GM19324 (cell line): Measurements from ENCODE around the gene DHX58.

Source experiments
- ATAC-seq: cut with Tn5 transposase; IDR thresholded peaks from one replicate; pipeline ENCODE4 v1.9.1; 2021; ENCODE audit warnings: mild to moderate bottlenecking, moderate library complexity; ENCODE audit not compliant: unreplicated experiment, low FRiP score

DHX58 gene

DNA sequence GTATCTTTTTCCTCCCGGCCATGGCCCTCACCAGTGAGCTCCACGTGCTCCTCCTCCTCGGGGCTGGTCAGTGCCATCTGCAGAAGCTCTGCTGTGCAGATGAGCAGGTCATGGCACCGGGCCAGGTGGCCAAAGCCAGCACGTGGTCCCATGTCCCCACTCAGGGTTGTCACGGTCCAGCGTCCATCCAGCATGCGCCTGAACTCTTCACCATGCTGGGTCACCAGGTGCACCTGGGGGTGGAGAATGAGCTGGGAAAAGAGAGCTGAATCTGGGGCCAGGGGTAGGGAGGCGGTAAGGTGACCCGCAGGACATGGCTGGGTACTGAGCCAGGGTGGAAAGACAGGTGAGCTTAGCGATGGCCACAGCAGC, 1.3 kb downstream of the DHX58 start:
- no peak for ATAC-seq

DNA sequence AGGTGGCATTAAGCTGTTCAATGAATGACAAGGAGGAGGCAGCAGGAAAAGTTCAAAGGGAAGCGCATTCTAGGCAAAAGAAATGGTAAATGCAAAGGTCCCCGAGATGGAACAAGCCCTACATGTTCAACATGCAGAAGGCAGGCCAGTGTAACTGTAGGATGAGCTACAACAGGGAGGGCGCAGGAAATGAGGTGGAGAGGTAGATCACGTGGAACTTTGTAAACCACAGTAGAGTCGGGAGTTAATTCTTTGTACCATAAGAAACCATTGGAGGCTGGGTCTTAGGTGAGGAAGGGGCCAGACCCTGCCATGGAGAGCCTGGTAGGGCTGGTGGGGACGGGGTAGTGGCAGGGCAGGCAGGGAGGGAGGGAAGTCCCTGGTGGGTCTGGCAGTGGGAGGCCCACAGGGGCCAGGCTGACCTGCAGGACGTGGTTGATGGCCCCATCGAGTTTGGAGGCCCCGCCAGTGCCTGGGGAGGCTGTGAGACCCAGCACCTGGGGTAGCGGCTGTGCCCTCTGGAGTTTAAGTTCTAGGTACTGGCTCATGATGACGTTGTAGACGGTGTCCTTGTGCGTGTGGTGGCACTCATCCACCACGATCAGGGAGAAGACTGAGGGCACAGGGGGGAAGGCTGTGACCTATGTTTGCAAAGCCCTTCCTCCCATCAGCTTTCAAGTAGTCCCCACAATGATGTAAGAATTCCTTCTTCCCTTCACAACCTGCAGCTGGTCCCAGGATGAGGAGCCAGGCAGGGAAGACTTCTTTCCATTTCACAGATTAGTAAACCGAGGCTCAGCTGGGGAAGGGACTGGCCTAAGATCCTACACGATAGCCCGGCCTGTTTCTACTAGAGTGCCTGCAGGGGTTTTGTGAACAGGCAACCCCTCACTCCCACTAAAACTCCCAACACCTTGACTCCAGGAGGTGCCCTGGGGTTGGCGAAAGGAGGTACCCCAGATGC, 1.9 kb downstream of the DHX58 start:
- ATAC-seq: no peak

DNA sequence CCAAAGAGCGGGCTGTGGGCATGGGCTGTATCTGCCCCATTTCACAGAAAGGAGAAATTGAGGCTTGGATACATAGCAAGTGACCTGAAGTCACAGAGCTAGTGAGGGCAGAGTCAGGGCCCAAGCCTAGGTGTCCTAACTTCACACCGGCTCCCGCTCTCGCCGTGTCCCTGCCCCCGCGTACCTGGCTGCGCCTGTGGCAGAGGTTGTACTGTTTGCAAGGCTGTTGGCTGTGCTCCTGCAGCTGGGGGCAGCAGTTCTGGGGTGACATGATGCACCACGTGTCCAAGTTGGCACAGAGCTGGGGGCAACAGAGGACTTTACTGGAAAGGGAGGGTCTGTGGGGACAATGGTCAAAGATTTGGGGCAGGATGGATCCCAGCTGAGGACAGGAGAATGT, 3.4 kb downstream of the DHX58 start:
- no peak for ATAC-seq

DNA sequence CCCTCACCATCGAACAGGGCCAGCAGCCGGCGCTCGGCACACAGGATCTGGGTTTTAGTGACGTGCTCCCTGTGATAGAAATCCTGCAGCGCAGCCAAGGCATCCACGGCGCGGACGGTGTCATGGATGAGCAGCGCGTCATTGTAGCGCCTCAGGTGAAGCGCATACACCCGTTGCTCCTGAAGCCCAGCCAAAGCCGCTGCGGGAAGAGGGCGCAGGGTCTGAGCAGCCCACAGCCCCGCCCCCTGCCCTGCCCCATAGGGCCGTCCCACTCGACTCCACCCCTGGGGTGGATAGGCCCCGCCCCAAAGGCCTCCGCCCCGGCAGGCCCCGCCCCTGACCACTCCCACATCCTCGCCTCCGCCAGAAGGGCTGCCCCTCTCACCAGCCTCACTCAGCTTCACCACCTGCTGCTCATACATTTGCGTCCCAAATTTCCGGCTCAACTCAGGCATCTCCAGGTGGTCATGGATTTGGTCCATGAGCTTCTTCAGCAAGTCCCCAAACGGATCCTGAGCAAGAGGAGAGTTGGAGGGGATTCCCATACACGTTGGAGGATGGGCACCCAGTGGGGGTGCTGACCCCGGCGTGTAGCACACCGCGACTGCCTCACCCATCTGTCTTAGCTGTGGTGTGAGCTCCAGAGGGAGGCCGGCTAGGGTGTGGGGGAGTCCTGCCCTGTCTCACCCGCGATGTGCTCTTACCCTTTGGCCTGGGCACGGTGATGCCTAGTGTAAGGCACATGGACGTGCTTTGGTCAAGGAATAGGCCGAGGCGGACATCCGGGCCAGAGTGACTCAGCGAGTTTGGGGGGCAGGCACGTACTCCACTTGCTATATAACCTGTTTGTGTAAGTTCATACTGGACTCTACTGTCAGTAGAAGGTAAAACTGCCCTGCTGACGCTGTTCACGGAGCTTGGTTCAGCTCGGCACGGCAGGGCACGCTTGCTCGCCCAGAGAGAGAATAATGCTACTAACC, 4.6 kb downstream of the DHX58 start:
- ATAC-seq: no peak

DNA sequence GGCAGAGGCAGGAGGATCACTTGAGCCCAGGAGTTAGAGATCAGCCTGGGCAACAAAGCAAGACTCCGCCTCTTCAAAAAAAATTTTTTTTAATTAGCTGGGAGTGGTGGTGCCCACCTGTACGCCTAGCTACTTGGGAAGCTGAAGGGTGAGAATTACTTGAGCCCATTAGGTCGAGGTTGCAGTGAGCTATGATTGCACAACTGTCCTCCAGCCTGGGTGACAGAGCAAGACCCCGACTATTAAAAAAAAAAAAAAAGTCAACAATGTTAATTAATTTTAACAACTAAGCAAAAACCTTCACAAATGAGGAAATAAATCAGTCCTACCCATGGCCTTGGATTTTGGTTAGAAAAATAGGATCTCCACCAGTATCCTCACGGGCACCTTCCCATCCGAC, 5.4 kb downstream of the DHX58 start:
- ATAC-seq: no peak

DNA sequence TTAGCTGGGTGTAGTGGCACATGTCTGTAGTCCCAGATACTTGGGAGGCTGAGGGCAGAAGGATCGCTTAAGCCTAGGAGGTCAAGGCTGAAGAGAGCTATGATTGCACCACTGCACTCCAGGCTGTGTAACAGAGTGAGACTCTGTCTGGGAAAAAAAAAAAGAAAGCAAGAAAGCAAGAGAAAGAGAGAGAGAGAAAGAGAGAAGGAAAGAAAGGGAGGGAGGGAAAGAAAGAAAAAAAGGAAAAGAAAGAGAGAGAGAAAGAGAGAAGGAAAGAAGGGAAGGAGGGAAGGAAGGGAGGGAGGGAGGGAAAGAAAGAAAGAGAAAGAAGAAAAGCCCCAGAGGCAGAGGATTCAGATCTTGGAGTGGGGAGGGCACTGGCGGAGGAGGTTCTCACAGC, 6.5 kb downstream of the DHX58 start:
- no peak for ATAC-seq

DNA sequence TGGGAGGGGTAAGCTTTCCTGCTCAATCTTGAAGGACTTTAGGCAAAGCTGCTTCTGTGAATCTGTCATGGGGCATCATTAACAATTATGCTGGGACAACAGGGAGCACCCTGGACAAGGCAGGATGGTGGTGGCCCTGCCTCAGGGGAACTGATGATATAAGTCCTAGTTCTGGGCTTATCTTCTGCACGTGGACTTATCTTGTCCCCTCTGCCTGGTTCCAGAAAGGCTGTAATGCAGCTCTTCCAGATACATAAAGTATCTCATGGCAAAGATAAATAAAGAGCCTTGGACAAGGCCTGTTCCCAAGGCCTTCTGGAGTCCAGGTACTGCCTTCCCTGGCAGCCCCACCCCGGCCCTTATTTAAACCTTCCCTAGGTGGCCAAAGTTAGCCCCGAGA, 8.2 kb downstream of the DHX58 start:
- no peak for ATAC-seq

DNA sequence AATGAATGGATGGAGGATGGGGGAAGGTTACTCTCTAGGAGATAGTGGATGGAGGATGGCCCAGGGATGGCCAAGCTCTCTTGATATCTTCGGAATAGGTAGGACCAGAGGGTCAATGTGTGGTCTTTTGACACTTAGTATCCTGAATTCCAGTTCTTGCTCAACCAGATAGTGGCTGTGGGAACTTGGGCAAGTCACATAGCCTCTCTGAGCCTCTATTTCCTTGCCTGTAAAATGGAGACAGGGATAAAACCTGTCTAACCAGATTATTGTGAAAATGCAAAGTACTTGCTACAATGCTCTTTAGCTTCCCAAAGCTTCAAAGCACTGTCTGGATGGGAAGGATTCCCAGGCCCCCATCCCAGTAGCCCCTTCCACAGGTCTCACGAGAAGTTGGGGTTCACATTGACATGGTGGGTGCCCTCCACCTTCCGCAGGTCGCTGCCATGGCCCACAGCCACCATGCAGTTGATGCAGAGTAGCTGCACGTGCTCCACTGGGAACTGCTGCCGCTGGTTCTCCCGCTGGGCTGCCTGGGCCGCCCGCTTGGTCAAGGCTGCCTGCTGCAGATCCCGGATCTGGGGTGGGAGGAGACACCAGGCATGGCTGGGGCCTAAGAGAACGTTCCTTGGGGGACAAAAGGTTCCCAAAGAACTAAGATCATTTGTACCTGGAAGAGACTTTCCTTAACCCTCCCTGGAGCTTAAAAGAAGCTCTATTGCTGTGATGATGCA, 9.1 kb downstream of the DHX58 start:
- ATAC-seq: no peak

DNA sequence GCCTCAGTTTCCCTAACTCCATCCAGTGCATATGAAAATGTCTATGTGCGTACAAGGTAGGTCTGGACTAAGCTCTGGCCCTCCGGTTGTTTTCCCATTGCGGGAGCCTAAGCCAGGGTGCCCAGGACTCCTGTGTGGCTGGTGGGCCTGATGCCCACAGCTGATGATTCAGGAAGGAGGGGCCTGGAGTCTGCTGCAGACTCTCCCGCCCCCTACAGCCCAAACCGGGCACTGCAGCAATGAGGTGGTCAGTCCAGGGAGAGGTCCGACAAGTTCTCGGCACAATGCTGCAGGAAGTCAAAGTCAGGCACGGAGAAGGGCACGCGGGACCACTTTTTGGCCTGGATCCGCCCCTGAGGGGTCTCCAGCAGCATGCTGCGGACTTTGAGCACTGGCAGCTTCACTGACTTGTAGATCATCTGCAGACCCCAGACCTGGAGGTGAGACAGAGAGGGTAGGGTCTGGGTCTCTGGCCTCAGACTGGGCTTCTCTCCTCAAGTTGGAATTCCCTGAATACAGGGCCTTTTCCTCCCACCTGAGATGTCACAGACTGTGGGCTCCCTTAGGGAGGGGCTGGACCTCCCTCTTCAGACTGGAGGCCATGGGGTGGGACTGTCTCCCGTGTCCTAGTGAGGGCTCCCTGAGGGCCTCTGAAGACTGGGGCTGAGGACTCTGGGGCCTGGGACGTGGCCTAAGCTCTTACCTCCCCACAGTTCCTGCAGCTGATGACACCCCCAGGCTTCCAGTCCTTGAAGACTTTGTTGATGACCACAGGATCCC, 10.8 kb downstream of the DHX58 start:
- no peak for ATAC-seq

DNA sequence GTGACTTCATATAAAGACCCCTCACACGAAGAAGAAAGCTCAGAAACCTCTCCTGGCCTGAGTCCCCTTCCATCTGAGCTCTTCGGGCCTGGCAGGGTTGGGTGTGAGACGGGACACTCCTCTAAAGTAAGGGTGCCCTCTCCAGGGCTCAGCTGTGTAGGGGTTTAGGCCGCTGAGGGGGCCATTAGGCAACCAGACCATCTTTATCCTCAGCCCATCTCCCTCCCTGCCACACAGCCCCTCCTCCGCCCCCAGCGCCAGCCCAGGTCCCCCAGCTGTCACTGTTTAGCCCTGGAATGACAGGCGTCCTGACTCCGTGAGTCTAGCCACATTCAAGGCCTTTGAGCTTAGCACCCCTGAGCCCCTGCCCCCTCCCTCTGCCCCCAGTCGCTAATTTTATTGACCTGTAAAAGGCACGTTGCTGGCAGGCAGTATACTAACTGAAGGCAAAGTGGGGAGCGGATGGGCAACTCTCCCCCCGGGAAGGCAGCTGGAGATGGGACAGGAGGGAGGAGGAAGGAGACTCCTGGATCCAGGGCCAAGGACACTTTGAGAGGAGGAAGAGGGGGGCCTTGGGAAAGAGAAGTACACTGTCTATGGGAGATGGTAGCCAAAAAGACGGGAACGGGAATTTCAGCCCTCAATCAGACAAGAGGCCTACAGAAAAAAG, 13.6 kb downstream of the DHX58 start:
- ATAC-seq: no peak

DNA sequence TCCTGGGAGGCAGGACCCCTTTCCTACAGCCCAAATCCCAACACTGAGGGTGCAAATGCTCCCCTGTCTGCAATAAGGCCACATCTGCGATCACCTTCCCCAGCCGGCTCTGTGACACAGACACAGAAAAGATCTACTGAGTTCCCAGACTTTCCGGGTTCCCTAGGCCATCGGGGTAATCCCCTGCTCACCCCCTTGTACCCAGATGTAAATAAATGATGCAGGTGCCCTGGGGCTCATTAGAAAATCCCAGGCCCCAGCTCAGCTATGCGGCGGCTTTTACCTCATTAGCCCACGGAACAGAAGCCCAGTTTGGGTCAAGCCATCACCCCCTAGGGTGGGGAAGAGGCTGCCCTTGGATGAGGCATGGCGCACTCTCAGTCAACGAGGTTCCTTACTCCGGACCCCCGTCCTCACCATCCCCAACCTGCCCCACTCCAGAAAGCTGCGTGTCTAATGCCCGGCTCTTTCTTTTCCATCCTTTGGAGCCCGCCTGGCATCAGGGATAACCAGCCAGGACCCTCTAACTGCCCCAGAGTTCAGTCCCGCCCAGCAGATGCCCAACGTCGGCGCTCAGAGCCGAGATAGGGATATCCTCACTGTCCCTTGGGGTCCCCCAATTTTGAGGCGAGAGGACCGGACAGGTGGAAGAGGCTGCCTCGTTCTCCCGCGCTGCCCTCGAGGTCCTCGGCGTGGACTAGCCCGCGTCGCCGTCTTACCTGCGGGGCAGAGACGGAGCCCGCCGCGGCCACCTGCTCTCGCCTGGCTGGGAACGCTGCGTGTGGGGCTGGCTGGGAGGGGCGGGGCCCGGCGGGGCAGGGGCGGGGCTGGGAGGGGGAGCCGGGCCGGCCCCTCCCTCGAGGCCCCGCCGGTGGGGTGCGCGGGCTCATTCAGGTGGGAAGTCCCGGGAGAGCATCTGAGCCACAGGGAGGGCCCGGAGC, 14.6 kb downstream of the DHX58 start, which contains the start of gene ZNF385C:
ZNF385C (minus strand) TSS at position 783 of the 941 bp plus-strand sequence. CDS start 35,417 bp downstream, outside the sequence.
- no peak for ATAC-seq

DNA sequence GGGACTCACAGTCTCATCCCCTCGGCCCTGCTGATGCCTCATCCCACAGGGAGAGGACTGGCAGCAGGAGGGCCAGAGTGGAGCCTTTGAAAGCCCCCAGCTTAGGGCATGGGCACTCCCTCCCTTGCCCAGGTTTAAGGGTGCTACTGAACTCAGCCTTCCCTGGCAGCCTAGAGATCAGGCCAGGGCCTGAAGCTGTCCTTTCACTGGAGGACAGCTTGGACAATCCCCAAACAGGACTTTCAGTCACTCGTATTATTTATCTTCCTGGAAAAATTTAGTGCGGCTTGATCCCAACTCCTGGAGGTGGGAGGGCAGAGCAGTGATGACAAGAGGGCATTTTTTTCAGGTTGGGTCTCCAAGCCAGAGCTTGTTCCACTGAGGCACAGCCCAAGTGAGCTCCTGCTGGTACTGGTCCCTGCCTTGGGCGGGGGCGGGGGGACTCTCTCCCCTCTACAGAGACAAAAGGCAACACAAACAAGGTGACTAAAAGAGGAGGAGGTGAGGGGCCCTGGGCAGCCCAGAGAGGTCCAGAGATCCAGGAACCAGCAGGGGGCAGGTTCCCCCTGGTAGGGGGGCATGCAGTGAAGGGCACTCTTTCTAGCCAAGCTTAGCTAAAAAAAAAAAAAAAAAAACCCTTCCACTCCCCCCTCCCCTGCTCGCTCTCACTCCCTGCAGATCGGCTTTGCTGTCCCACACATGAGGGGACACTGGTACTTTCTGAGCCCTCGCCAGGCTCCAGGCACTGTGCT, 16.0 kb downstream of the DHX58 start:
- no peak for ATAC-seq

DNA sequence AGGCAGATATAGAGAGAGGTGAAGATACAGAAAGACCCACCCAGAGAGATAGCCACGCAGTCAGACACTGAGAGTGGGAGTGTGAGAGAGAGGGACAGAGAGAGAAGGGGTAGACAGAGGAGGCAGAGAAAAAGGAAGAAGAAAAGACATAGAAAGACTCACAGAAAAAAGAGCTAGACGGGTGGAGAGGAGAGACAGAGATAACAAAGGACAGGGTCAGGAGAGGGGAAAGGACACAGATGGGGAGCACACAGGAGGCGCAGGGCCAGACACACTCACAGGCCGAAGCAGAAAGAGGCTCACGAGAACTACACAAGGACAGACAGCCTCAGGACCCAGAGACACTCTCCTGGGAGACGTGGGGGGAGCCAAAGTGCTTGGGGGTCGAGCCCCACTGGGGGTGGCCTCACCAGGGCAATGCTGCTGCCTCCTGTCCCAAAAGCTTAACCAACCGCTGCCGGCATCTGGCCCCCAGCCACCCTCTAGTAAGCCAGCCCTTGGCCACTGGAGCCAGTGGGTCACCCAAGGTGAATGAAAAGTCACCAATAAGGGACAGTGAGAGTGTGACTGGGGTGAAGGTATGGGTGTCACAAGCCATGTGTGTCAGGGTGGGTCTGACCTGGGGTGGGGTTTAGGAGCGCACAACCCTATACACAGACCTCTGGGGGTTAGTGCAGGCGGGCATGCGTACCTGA, 18.0 kb downstream of the DHX58 start:
- ATAC-seq: no peak

DNA sequence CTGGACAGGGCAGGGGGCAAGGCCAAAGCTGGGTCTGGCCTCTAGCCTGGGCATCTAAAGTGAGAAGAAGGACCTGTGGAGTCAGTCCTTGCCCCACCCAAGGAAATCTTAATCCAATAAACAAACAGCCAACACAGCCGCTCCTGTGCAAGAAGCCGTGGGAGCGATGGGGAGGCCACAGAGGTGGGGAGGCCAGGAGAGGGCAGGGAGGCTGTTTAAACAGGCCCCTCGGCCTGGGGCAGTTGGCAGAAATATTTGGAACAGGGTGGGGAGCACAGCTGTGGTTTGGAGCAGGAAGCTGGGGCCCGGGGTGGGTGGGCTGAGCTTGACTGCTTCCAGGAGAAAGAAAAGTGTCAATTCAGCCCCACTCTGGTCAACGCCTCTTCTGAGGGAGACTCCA, 19.6 kb downstream of the DHX58 start:
- ATAC-seq: no peak

DNA sequence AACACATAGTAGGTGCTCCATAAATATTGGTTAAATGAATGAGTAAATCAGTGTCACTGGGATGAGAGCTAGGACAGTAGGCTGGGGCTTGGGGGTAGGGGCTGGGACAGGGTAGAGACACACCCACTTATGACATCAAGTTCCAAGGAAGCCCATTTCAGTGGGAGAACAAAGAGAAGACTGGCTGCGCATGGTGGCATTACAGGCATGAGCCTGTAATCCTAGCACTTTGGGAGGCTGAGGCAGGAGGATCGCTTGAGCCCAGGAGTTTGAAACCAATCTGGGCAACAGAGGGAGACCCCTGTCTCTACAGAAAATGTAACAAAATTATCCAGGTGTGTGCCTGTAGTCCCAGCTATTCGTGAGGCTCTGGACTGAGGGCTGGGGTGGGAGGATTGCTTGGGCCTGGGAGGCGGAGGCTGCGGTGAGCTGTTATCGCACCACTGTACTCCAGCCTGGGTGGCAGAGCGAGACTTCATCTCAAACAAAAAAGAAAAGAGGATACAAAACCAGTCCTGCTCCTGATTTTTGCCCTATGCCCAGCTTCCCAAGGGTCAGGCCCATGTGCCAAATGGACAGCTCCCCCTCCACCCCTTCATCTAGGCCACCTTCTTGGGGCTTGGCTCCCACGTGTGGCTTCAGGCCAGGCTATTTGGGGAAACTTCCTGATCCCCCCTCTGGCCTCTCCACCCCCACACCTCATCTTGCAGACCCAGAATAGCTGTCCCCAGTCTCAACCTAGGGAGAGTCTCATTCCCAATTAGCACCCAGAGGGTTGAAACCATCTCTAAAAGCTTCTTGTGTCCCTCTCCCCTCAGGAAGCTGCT, 21.3 kb downstream of the DHX58 start:
- no peak for ATAC-seq

DNA sequence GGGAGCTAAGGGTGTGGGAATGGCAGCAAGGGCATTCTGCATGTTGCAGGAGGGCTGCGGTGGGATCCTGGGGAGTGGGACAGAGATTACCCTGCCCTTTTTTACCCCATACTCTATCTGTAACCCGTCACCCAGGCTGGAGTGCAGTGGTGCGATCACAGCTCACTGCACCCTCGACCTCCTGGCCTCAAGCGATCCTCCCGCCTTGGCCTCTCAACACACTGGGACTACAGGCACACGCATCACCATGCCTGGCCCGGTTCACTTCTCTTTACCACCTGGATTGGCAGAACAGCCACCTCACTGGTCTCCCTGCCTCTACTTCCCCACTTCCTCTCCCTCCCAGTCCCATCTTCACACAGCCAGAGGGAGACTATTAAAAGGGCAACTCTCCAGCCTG, 23.8 kb downstream of the DHX58 start:
- ATAC-seq: no peak
